Effector CD4-positive, alpha-beta T cell (primary cell): ENCODE results near the gene PTGDS.

Experiments
- DNase-seq: peaks from one replicate; pipeline ENCODE4 v3.0.0-alpha.2; 2020
- total RNA-seq: gene quantifications from one replicate; lab custom pipeline; 2026; lab: John Stamatoyannopoulos, UW

The PTGDS gene
- 0.75 reads per million for total RNA-seq

GRCh38 chr9:136977223-136977622 lies at the start of gene PTGDS:
Gene PTGDS, plus strand, starts transcription at chr9:136977504. Its CDS starts 75 bp downstream, at chr9:136977579.
- no peak for DNase-seq

DNA sequence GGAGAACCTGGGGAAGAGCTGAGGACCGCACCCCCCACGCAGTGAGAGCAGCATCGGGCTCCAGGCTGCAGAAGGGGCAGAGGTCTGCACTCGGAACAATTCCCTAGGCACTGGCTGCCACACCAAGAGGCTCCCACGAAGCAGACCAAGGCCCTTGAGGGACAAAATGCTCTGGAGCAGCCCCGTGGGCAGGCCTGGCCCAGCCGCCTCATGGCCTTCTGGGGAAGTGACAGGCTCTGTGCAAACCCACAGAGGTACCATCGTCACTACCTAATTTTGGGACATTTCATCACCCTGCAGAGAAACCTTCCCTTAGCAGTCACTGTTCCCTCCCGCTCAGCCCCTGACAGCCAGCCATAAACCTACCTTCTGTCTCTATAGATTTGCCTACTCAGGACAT lies 48.7 kb upstream of the PTGDS start:
- no peak for DNase-seq

GRCh38 chr9:136930014-136930413 lies 47.3 kb upstream of the PTGDS start:
- DNase-seq = no peak

GRCh38 chr9:136931611-136932130 lies 45.6 kb upstream of the PTGDS start:
- no peak for DNase-seq

DNA sequence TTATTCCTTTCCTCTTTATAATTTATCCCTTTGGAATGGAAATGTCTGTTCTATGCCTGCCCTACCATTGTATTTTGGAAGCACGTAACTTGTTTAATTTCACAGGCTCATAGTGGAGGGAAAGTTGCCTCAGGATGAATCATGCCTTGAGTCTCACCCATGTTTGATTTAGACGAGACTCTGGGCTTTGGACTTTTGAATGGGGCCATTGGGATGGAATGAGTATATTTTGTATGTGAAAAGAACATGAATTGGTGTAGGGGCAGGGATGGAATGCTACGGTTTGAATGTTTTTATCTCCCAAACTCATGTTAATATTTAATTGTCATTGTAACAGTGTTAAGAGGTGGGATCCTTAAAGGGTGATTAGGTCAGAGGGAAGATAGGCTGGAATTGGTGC lies 43.0 kb upstream of the PTGDS start:
- DNase-seq = no peak

DNA sequence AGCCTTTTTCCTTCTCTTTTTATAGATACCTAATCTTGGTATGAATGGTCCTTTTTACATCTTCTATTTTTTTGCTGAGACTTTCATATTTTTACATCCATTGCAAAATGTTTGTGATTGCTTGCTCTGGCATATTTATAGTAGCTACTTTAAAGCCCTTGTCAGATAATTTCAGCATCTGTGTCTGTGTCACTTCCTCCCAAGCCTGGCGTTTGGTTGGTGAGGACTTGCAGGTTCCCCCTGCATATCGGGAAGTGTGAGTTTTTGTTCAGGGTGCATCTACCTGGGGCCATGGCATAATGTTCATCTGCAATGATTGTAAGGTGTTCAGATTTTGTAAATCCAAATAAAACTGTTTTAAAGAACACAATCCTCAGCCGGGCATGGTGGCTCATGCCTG lies 41.7 kb upstream of the PTGDS start:
- no peak for DNase-seq

DNA sequence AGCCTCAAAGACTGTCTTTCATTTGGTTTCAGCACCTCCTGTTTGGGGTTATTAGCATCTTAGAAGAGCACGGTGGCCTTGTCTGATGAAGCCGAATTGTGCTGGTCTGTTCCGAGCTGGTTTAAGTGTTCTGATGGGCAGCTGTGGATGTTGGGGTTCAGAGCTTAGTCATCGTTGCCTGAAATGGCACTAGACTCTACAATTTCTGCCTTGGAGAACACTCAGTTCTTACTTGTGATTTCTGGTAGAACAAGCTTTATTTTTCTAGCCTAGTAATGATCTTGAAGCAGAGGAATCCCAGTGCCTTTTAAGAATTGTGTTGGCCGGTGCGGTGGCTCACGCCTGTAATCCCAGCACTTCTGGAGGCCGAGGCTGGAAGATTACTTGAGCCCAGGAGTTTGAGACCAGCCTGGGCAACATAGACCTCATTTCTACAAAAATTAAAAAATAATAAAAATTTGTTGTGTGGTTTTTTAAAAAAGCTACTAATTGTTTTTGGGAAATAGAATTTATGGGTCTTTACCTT lies 40.6 kb upstream of the PTGDS start:
- no peak for DNase-seq

DNA sequence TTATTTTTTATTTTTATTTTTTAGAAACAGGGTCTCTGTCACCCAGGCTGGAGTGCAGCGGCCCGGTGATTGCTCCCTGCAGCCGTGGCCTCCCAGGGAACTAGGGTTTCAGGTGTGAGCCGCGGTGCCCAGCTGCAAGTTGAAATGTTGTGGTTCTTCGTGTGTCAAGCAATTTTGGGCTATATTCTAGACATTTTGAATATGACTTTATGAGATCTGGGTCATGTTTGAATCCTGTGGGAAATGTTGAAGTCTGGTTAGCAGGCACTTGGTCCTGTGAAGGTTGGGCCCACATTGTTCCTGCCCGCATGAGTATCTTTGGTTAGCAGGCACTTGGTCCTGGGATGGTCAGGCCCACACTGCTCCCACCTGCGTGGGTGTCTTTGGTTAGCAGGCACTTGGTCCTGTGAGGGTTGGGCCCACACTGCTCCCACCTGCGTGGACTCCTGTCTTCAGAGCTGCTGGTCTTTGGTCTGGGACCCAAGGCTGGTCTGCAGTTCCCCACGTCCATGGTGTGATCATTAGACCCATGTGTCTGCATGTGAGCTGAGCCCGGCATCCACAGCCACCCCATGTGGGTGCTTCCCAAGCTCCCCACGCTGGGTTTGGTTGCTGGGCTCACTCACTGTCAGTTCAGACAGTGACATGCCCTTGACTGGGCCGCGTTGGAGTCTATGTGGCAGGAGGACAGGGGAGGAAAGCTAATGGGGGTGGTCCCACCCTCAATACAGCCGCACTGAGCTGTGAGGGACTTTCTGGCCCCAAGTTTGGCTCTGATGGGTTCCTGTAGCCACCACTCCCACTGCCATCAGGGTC lies 39.9 kb upstream of the PTGDS start:
- DNase-seq = no peak

- DNase-seq = no peak
Observed at GRCh38 chr9:136939431-136939995, 37.8 kb upstream of the PTGDS start.

DNA sequence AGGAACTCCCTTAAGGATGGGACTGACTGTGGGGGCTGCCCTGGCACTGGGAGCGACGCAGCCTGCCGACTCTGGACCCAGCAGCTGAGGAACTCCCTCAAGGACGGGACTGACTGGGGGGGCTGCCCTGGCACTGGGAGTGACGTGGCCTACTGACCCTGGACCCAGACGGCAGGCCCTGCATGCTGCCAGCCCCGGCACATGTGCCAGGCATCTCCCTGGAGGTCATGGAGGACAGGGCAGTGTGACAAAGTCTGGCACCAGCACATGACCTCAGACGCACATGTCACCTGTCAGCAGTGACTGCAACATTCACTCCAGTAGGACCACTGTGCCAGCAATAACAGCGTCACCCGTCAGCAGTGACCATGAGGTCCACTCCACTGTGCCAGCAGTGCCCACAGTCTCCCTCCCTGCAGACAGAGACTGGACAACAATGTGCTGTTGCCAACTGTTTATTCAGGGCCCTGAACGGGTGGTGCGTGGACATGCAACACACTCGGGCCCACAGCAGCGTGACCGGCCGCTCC lies 37.2 kb upstream of the PTGDS start:
- DNase-seq = no peak

DNA sequence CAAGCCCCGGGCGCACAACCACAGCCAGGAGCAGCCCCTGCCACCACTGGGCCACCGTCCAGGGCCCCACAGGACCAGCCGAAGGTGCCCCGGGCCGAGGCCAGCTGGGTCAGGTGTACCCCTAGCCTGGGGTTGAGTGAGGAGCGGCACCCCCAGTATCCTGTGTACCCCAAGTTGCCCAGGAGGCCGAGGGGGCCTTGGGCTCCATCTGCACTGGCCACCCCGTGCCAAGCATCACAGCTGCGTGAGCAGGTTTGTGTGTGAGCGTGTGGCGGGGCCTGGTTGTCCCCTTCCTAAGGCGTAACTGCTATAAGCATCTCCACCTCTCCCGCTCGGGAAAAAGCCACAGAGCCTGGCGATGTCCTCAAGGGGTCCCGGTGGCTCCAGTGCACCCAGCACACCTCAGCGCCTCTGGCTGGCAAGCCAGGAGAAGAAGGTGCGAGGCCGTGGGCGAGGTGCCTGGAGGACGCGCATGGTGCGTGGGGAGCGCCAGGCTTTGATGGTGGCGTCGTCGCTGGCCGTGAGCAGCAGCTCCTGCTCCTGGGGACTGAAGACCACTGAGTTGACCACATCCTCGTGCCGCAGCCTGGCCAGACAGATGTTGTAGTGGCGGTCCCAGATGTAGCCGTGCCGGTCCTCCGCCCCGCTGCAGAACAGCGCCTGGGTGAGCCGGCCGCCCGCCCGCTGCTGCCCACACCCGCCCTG lies 36.6 kb upstream of the PTGDS start:
- no peak for DNase-seq

DNA sequence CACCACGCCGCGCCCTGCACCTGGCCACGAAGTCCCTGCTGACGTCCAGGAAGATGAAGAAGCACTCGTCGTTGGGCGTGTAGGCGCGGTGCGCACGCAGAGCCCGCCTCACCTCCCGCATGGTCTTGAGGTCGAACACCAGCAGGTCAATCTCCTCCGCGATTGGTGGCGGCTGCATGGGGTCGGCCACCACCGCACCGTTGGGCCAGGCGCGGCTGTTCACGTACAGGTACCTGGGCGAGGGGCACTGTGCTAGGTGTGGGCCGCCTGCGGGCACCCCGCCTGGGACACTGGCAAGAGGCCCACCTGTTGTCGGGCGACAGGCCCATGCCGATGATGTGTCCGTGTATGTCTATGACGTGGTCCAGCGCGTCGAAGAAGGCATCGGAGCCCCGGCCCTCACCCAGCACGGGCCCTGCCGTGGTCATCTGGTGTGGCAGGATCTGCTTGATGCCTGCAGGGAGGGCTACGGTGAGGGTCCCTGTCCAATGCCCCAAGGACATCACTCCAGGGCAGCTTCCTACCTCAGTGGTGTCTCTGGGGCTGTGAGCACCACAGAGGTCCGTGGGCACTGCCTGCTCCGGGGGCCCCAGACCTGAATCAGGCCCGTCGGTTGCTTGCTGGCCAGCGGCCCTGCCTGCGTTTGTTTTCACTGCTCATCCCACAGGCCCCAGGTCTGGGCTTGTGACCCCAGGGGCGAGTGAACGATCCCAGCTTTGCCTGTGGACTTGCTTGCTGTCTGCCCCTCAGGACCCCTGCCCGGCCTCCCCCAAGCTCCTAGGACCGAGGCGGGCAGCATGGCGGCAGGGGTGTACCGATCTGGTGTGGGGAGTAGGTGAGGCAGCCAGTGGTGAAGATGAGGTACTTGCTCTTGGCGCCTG lies 35.8 kb upstream of the PTGDS start:
- no peak for DNase-seq

- no peak for DNase-seq
Observed at GRCh38 chr9:136942112-136942880, 35.0 kb upstream of the PTGDS start.

DNA sequence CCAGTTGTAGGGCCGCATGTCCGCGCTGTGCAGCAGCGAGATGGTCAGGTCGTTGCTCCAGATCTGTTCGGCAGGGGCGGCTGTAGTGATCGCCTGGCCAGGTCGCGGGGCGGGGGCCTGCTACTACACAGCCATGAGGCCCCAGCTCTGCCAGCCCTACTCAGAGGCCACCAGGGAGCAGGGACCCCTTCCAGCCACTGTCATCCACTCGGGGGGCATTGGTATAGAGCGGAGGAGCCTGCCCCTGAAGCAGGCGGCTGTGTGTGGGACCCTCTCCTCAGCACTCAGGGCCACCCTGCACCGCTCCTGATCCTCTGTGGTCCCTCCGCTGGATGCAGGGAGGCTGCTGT lies 34.4 kb upstream of the PTGDS start:
- DNase-seq = no peak

DNA sequence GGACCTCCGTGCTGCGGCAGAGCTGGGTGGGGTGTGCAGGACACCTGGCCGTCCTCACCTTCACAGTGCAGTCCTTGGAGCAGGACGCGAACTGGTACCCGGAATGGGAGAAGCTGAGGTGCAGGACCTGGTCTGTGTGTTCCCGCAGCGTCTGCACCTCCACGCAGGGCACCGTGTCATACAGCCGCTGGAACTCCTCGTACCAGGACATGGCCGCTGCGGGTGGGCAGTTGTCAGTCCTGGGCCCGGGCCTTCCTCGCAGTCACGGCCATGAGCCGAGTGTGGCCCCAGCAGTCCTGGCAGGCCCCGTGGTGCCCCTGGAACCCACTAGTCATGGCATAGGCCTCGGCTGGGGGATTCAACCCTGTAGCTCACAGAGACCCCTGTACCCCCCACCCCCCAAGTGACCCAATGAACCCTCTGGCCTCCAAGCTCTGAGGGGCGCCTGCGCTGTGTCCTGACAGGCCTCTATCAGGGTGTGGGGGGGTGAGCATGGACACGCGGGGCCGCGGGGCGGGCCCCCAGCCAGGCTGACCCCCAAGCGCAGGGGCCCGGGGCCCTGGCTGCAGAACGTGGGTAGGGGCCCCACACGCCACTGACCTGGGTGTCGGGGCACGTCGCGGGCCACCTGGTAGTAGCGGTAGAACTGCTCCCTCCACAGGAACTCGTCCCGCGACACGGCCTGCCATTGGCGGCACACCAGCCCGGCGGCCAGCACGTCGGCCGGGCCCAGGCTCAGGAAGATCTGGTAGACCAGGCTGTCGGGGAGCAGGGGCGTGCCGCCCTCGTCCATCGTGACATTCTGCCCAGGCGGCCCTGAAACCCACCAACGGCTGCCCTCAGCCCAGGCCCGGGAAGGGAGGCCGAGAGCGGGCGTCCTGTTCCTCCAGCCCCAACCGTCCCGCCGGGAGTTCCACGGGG lies 33.8 kb upstream of the PTGDS start:
- DNase-seq = no peak

- no peak for DNase-seq
Observed at GRCh38 chr9:136944212-136944518, 33.1 kb upstream of the PTGDS start.

DNA sequence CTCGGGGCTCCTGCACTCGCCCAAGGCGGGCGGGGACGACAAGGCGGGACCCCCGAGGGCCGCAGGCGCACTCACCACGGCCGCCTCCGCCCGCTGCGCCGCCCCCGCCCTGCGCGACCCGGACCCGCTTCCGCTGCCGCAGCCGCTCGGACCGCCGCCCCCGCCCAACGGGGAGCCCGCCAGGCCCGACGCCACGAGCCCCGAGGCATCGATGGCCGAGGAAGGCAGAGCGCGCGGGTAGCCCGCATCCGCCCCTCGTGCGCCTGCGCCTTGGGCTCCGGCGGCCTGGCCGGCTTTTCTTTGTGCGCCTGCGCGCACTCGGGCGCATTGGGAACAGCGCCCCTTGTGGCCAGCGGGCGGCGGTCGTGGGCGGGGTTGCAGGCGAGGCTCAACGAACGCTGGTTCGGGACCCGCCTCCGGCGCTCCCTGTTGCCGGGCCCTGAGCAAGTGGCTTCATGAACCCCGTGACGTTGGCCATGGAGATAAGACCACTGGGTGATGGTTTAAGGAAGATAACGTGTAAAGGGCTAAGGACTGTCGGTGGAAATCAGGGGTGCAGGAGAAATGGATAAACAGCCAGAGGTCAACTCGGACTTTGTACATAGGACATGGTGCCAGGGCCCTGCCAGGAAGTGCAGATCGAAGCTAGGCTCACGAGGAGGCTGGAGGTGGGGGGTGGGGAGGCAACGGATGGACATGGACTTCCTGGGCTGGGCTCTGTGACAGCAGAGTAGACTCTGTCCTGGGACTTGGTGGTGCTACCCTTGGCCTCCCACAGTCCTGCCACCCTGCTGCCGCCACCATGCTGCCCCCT lies 32.6 kb upstream of the PTGDS start, which contains the start of the genes C8G and FBXW5:
TSS of gene C8G (plus strand) at position 725 of the 814 bp plus-strand sequence. CDS start at position 803, 78 bp downstream.
TSS of gene FBXW5 (minus strand) at position 220 of the 814 bp plus-strand sequence. CDS start 655 bp downstream, outside the sequence.
- peak; percentile 90 for DNase-seq

DNA sequence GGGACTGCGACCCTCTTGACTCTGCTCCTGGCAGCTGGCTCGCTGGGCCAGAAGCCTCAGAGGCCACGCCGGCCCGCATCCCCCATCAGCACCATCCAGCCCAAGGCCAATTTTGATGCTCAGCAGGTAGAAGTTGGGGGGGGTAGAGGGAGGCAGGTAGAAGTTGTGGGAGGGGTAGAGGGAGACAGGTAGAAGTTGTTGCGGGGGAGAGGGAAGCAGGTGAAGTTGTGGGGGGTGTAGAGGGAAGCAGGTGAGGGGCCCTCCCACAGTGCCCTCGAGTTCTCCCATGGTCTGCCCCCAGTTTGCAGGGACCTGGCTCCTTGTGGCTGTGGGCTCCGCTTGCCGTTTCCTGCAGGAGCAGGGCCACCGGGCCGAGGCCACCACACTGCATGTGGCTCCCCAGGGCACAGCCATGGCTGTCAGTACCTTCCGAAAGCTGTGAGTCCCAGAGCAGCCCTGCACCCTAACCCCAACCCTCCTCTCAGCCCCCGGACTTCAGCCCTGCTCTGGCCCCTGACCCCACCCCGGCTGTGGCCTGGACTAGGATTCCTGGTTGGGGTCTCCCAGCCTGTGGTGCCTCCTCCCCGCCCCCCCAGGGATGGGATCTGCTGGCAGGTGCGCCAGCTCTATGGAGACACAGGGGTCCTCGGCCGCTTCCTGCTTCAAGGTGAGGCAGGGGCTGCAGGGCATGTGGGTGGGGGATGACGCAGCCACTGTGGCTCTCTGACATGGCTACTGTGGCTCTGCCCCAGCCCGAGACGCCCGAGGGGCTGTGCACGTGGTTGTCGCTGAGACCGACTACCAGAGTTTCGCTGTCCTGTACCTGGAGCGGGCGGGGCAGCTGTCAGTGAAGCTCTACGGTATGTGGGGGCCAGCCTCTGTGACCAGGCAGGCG lies 31.7 kb upstream of the PTGDS start:
- no peak for DNase-seq
